SW480 (cell line): ENCODE measurements around the gene CD151.

Experiments
- DNase-seq: peaks from one replicate; pipeline ENCODE4 v3.0.0-alpha.2; 2016; ENCODE audit warnings: low spot score

Gene CD151

GRCh38 chr11:797296-798092 is 35.3 kb upstream of the CD151 start:
- peak; percentile 65 for DNase-seq

GRCh38 chr11:798093-798713 is 34.5 kb upstream of the CD151 start, which contains the start of gene SLC25A22:
Gene SLC25A22, minus strand, starts transcription at chr11:798281. Its CDS starts 3,275 bp downstream, at chr11:795006.
- DNase-seq, result peak; percentile 69

DNA sequence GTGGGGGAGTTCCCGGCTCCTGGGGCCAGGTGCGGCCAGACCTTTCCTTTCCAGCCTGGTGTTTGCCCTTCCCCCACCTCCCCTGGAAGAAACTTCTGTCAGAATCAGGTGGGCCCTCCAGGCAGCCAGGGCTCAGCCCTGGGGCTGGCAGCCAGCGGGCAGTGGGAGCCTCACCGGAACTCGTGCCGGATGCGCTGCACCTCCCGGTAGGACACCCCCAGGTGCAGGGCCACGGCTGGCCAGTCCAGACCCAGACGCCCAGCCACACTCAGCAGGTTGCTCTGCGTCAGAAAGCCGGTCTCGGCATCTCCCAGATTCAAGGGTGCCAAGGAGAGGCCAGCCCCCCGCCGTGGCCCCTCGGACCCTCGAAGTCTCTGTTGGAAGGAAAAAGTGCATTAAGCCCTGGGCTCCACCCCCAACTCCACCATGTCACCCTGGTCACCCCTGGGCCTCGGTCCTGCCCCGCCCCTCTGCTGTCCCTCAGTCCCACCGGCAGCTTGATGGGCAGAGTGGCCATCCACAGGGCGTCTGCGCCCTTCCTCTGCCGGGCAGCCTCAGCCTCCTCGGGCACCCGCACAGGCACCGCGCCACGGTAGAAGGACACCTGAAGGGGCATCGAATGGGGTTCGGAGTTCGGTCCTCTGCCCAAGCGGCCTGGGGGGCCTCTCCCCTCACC is 33.0 kb upstream of the CD151 start:
- no peak for DNase-seq

GRCh38 chr11:800473-800872 is 32.3 kb upstream of the CD151 start:
- DNase-seq, result no peak

DNA sequence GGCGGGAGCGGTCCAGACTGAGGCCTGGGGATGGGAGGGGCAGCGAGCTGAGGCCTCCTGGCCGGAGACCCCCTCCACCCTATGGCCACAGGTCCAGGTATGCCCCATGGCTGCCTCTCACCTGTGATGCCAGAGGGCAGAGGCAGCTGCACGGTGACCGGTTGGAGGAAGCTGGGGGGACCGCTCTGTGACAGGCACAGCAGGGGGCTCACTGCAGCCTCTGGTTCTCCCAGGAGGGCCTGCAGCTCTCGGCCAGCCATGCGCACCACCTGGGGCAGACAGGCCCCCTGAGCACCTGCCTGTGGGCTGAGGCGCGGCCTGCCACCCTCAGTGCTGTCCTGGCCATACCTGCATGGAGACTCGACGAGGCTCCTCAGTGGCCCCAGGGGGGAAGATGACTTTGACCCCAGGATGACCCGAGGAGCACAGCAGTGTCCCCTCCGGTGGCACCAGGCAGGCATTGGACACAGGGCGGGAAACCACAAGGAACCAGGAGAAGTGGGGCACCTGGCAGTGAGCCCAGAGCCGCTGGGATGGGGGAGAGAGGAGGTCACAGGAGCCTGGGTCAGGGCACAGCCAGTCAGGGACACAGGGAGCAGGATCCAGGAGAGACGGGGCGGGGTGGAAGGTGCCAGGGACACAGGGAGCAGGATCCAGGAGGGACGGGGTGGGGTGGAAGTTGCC is 31.5 kb upstream of the CD151 start:
- no peak for DNase-seq

DNA sequence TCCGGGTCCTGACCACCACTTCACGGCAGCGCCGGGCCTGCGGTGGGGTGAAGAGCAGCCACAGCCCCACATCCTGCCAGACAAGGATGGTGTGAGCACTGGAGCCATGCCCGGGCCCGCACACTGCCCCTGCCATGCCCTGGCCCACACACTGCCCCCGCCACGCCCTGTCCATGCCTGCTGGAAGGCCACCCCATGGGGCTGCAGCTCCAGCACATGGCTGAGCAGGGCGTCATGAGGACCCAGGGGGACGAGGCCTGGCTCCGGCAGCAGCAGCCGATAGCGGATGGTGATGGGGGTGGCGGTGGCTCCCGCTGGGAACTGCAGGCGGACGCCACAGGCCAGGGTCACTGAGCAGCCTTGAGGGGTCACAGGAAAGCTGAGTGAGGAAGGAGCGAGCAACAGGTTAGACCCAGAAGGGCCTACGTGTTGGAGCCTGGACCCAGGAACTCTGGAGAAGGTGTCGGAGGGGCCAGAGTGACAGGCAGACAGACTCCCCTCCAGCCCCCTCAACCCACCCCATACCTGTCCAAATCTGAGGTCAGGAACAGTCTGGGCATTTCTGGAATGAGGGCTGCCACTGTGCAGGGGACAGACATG is 30.6 kb upstream of the CD151 start:
- DNase-seq, result no peak

DNA sequence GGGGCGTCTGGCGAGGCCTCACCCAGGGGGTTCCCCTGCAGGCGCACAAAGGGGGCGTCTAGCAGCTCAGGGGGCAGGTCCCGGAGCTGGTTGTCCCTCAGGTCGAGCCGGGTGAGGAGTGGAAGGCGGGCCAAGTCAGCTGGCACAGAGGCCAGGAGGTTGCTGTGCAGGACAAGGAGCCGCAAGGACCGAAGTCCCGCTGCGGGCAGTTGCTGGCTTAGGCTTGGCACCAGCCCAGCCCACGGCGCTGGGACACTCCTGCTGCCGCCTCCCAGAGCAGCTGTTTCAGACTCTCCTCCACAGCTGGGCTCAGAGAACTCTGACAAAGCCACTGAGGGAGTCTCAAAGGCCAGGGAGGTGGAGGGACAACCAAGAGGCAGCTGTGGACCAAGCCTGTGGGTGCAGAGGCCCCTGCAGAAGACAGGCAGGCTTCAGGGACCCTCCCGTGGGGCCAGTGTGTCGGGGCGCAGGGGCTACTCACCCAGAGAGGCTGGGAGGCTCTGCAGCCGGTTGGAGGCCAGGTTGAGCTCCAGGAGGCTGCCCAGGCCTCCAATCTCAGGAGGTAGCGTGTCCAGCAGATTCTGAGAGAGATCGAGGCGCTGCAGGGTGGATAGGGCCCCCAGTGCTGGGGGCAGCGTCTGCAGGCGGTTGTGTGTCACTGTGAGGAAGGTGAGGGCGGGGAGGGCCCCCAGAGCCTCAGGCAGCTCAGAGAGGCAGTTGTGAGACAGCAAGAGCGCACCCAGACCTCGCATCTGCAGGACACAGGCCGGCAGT is 29.9 kb upstream of the CD151 start:
- DNase-seq, result no peak

- DNase-seq, result no peak
These were observed 29.3 kb upstream of the CD151 start for GRCh38 chr11:803467-803742.

GRCh38 chr11:803770-804598 is 28.8 kb upstream of the CD151 start:
- DNase-seq, result no peak

DNA sequence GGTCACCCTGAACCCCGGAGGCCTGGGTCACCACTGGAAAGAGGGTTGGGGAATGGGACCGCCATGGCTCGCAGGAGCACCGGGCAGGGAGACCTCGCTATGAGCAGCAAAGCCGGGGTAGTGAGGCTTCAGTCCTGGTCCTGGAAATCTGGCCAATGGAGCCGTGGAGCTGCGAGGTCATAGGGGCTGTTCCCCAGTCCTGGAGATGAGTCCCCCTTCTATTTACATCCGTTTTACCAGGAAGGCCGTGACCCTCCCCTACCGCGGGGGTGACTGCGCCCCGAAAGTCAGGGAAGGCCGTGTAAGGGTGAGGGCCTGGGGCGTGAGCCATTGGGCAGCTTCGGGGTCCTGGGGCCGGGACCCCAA is 28.2 kb upstream of the CD151 start:
- no peak for DNase-seq

GRCh38 chr11:808427-809286 is 24.1 kb upstream of the CD151 start:
- no peak for DNase-seq

- DNase-seq, result peak; percentile 95
These were observed 23.3 kb upstream of the CD151 start, which contains the start of gene RPLP2 for GRCh38 chr11:809287-810039. Gene RPLP2, plus strand, starts transcription at chr11:809967. Its CDS starts 268 bp downstream, at chr11:810235.

DNA sequence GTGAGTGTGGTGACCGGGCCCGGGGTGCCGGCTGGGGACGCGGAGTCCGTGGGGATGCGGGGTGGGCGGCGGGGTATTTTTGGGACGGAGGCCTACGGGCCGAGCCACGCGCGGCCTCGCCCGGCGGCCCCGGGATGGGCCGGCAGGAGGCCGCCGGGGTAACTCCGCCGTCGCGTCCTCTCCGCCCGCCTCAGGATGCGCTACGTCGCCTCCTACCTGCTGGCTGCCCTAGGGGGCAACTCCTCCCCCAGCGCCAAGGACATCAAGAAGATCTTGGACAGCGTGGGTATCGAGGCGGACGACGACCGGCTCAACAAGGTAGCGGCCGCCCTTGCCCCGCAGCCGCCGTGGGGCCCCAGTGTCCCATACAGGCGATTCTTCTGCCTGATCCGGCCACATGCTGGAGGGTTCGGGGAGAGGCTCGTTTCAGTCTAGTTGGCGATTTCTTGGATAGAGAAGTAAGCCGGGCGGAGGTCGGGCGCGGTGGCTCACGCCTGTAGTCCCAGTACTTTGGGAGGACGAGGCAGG is 22.6 kb upstream of the CD151 start:
- no peak for DNase-seq

DNA sequence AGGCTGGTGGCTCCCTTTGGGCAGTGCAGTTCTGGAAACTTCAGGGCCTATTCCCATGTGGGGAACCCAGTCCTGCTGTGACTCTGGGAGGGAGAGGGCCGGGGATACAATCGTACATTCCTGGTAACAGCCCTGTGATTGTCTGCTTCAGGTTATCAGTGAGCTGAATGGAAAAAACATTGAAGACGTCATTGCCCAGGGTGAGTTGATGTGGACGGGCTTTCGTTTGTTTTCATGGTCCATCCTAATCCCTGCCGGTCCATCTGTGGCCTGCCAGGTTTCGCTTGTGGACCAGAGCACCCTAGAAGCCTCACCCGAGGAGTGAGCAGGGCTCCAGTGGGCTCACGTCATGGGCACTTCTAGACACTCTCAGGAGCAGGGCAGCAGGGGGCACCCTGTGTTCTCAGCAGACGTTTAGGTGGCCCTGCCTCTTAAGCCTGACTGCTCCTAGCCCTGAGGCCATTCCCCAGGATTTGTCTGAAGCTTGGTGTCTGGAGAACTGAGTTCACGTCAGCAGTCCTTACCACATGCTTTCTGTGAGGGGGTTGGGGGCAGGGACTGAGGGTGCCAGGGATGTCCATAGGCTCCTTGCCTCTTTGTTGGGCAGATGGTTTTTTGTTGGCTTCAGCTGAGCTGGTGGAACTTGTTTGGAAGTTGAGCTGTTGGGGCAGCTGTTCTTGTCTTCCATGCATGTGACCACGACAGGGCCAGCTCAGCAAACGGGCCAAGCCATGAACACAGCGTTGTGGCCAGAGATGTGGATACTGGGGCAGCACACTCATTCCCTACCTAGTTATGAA is 21.1 kb upstream of the CD151 start:
- DNase-seq, result no peak

DNA sequence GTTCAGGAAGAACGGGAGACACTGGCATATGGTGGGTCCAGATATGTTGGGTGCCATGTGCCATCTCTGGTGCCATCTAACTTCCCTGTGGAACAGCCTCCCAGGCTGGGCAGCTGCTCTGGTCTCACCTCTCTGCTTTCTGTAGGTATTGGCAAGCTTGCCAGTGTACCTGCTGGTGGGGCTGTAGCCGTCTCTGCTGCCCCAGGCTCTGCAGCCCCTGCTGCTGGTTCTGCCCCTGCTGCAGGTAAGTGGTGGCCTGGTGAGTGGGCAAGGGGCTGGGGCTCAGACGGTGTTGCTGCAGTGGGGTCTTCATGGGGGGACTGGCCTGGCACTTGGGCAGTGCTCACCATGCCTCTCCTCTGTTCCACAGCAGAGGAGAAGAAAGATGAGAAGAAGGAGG is 20.4 kb upstream of the CD151 start:
- DNase-seq, result no peak

GRCh38 chr11:813072-813455 is 19.7 kb upstream of the CD151 start:
- no peak for DNase-seq

- DNase-seq, result no peak
These were observed 19.2 kb upstream of the CD151 start for GRCh38 chr11:813456-814096.
